OCI-LY7 (cell line): ENCODE measurements around the gene TSTD1.
"Not testable (repeated sequence)": the region's sequence is repeated elsewhere in the genome, so short reads cannot be mapped to it uniquely, and the experiment has no call there.

Experiments
- CTCF ChIP-seq: fragments of 200-600 bp; sonication (generic); conservative IDR thresholded peaks from 2 replicates; pipeline ENCODE4 v1.5.1; 2014; ENCODE audit warnings: mild to moderate bottlenecking, antibody characterized with exemption, low read length, moderate library complexity, mixed read lengths
- EZH2phosphoT487 ChIP-seq: fragments of 200-600 bp; sonication (generic); IDR thresholded peaks from 2 replicates; pipeline ENCODE4 v1.6.1; 2018; ENCODE audit warnings: low read depth, borderline replicate concordance, mild to moderate bottlenecking, mixed run types, antibody characterized with exemption, low read length, moderate library complexity, mixed read lengths

- TF ChIP-seq CTCF, EZH2phosphoT487: not testable (repeated sequence)
These were observed 16.3 kb downstream of the TSTD1 start for GRCh38 chr1:161022432-161022831.
